ENCODE measurements around the gene FAM228B.

Gene FAM228B

GRCh38 chr2:24209389-24210105 is 86.3 kb downstream of the FAM228B start:
- TF ChIP-seq, protein P1, sequence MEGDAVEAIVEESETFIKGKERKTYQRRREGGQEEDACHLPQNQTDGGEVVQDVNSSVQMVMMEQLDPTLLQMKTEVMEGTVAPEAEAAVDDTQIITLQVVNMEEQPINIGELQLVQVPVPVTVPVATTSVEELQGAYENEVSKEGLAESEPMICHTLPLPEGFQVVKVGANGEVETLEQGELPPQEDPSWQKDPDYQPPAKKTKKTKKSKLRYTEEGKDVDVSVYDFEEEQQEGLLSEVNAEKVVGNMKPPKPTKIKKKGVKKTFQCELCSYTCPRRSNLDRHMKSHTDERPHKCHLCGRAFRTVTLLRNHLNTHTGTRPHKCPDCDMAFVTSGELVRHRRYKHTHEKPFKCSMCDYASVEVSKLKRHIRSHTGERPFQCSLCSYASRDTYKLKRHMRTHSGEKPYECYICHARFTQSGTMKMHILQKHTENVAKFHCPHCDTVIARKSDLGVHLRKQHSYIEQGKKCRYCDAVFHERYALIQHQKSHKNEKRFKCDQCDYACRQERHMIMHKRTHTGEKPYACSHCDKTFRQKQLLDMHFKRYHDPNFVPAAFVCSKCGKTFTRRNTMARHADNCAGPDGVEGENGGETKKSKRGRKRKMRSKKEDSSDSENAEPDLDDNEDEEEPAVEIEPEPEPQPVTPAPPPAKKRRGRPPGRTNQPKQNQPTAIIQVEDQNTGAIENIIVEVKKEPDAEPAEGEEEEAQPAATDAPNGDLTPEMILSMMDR (IDR thresholded peaks at IDR 0.05; ENCODE audit: borderline replicate concordance, insufficient read depth, low read depth, low read length): no peak
- no peak overlapping the region for H3K4me3 ChIP-seq (ENCODE audit: low read depth, low read length)

GRCh38 chr2:24210106-24210455 is 86.8 kb downstream of the FAM228B start:
- H3K4me3 ChIP-seq (ENCODE audit: low read depth, low read length): no peak overlapping the region
- TF ChIP-seq, protein P1 (IDR thresholded peaks at IDR 0.05; ENCODE audit: borderline replicate concordance, insufficient read depth, low read depth, low read length): no peak

DNA sequence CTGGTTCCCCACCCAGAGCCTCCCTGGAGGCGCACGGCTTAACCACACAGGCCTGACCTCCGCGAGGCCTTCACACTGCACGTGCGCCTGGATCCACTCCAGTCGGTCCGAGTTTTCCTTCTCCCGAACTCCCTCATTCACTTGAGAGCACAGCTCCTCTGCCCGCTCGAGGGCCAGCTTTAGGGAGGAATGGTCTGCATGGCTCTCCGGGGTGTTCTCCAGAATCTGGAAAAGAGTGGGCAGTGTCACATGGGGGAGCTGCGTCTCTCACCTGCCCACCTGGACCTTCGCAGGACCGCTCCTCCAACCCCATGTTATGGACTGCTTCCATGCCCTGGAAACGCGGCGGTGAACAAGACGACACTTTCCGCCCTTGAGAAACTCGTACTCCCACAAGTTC is 87.5 kb downstream of the FAM228B start:
- H3K4me3 ChIP-seq (ENCODE audit: low read depth, low read length): no peak overlapping the region
- TF ChIP-seq, protein P1 (IDR thresholded peaks at IDR 0.05; ENCODE audit: borderline replicate concordance, insufficient read depth, low read depth, low read length): no peak

DNA sequence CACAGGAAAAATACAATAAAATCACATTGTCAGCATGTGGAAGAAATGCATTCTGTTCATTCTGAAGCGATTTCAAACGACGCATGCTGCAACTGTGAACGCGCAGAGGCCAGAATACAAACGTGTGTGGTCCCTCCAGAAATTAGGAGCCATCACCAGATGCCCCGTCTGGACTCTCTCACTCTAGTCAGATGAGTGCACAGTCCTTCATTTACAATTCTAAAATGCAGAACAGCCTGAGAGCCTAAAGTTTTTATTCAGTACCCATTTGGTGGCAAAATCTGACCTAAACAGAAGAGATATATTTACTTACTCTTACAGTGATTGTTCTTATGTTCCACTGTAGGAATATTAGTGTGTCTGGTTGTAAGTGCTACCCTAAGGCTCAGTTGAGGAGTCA is 88.1 kb downstream of the FAM228B start:
- TF ChIP-seq, protein P1 (IDR thresholded peaks at IDR 0.05; ENCODE audit: borderline replicate concordance, insufficient read depth, low read depth, low read length): no peak
- H3K4me3 ChIP-seq (ENCODE audit: low read depth, low read length): no peak overlapping the region

GRCh38 chr2:24214880-24215279 is 91.6 kb downstream of the FAM228B start:
- TF ChIP-seq, protein P1 (IDR thresholded peaks at IDR 0.05; ENCODE audit: borderline replicate concordance, insufficient read depth, low read depth, low read length): no peak
- no peak overlapping the region for H3K4me3 ChIP-seq (ENCODE audit: low read depth, low read length)
